PFSK-1 (cell line): ENCODE measurements around the gene TPX2.

ENCODE experiments used
- POLR2AphosphoS5 ChIP-seq: IDR thresholded peaks from 2 replicates; pipeline ENCODE4 v1.6.1; 2012; ENCODE audit warnings: low read depth, mild to moderate bottlenecking, control low read depth, low read length, moderate library complexity
- REST ChIP-seq, 2 experiments: IDR thresholded peaks; 2 replicates each; pipeline versions ENCODE4 v1.6.1 to v1.8.0; 2011 to 2012; ENCODE audit warnings: low read depth in 2 of 2, low read length in 2 of 2, control low read depth in 1 of 2, inconsistent platforms in 1 of 2, mild to moderate bottlenecking in 1 of 2, moderate library complexity in 1 of 2; ENCODE audit not compliant: insufficient read depth in 1 of 2
- TAF1 ChIP-seq: IDR thresholded peaks from 2 replicates; pipeline ENCODE4 v1.6.1; 2012; ENCODE audit warnings: low read length, control low read depth, borderline replicate concordance; ENCODE audit not compliant: insufficient read depth

- TF ChIP-seq REST (IDR thresholded peaks at IDR 0.05; ENCODE audit: insufficient read depth in 1 of 2, low read depth in 2 of 2, low read length in 2 of 2), result no peak
- no peak for TF ChIP-seq POLR2AphosphoS5
- no peak for TF ChIP-seq TAF1
These were observed 87.0 kb downstream of the TPX2 start for GRCh38 chr20:31826074-31826473.
